RWPE1 (cell line): Measurements from ENCODE around the gene NRG3.

Experiments
- CTCF ChIA-PET: fragments of 350-600 bp; sonication (Branson Sonifier 250); formaldehyde crosslinking; extraction: SDS; loops from one replicate; lab custom pipeline; 2021; lab: Yijun Ruan, JAX
- POLR2A ChIA-PET: fragments of 400-600 bp; formaldehyde crosslinking; extraction: SDS; loops from one replicate; lab custom pipeline; 2020; ENCODE audit warnings: antibody characterized with exemption; ENCODE audit not compliant: low non-redundant PET; lab: Yijun Ruan, JAX
- DNase-seq: peaks from one replicate; pipeline ENCODE4 v3.0.0; 2012; ENCODE audit warnings: low spot score
- H3K27ac ChIP-seq: fragments of 450-650 bp; 2 replicates; pipeline ENCODE4 v1.5.1; 2017
- TF ChIP-seq, protein P1 (sequence below): fragments of 450-650 bp; conservative IDR thresholded peaks from 2 replicates; pipeline ENCODE4 v1.5.1; 2017; ENCODE audit warnings: low read depth, mild to moderate bottlenecking

The NRG3 gene

DNA sequence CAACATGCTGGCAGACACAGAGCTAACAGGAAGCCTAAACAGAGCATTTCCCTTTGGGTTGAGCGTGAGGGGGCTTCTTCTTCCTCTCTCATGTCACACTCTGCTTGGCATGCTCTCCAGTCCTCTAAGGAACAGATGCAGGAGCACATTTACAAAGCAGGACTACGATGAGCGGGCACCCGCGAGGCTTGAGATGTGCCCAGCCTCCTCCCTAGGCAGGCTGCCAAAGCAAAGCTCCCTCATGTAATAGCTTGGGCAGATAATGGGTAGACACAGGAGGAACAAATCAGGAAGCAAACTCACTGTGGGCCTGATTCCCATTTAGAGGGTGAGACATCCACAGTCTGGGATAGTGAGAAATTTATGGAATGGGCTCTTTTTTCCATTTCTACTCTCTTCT lies 519.1 kb downstream of the NRG3 start:
- CTCF ChIA-PET: no interaction called here

DNA sequence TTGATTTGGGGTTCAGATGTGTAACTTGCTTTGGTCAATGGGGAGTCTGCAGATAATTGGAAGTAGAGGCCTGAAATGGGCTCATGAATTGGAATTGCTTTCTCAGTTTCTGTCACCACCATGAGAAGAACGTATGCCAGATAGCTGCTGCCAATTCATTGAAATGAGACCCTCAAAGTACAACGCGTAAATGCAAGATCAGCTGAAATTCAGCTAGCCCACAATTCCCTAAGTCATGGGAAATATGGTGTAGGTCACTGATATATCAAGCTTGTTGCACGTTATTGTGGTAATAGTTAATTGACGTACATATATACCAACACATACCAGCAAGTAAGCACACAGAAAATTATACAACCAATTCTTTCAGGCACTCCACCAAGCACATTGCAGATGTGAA lies 520.0 kb downstream of the NRG3 start:
- ChIA-PET POLR2A (no interaction called here), CTCF (interaction anchor here (0.7 kb wide), 1 partner anchor 37 kb away, joined by 3 read pairs; no protein-coding TSS in a partner anchor)
- TF ChIP-seq, protein P1, sequence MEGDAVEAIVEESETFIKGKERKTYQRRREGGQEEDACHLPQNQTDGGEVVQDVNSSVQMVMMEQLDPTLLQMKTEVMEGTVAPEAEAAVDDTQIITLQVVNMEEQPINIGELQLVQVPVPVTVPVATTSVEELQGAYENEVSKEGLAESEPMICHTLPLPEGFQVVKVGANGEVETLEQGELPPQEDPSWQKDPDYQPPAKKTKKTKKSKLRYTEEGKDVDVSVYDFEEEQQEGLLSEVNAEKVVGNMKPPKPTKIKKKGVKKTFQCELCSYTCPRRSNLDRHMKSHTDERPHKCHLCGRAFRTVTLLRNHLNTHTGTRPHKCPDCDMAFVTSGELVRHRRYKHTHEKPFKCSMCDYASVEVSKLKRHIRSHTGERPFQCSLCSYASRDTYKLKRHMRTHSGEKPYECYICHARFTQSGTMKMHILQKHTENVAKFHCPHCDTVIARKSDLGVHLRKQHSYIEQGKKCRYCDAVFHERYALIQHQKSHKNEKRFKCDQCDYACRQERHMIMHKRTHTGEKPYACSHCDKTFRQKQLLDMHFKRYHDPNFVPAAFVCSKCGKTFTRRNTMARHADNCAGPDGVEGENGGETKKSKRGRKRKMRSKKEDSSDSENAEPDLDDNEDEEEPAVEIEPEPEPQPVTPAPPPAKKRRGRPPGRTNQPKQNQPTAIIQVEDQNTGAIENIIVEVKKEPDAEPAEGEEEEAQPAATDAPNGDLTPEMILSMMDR: no peak
- H3K27ac ChIP-seq: no peak overlapping the region
- DNase-seq: no peak

More for the DNA sequence above, 519.1 kb downstream of the NRG3 start:
- TF ChIP-seq, protein P1: no peak
- H3K27ac ChIP-seq: no peak overlapping the region
- POLR2A ChIA-PET: no interaction called here
- DNase-seq: no peak

DNA sequence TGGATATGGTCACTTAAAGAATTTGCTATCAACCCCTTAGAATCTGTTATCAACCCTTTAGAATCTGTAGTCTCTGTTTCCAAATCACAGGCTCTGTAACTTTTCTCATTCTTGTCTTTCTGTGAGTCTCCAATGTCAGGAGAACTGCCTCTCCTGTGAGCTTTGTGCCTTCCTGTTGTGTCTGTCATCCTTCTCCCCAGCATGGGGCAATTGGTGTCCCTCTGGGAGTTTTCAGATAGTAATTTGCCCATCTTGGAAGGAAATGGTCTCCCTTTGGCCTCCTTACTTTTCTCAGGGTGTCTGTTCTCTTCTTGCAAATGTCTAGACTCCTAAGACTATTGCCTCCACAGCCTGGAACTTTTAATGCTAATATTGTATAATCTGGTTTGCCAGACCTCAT lies 521.9 kb downstream of the NRG3 start:
- ChIA-PET CTCF (interaction anchor here (0.7 kb wide), 1 partner anchor 1475 kb away, joined by 4 read pairs; no protein-coding TSS in a partner anchor), POLR2A (no interaction called here)
- TF ChIP-seq, protein P1: no peak
- no peak for DNase-seq
- no peak overlapping the region for H3K27ac ChIP-seq

DNA sequence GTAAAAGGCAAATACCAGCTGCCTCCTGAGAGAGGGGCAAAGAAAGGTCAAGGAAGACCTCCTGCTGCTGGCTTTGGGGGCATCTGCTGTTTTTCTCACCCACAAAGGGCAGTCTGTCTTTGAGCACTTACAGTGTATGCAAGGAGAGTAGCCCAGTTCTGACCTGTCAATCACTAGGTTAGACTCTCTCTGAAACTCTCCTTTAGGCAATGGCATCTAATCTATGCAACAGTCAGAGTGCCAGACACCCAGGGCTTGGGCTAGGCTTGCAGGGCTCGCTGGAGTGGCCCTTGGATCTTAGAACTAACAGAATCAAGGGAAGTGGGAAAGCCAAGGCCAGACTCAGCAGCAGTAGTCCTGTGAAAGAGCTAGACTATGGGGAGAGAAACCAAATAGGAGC lies 522.9 kb downstream of the NRG3 start:
- DNase-seq: no peak
- H3K27ac ChIP-seq: no peak overlapping the region
- ChIA-PET CTCF (no interaction called here), POLR2A (no interaction called here)
- TF ChIP-seq, protein P1: no peak

DNA sequence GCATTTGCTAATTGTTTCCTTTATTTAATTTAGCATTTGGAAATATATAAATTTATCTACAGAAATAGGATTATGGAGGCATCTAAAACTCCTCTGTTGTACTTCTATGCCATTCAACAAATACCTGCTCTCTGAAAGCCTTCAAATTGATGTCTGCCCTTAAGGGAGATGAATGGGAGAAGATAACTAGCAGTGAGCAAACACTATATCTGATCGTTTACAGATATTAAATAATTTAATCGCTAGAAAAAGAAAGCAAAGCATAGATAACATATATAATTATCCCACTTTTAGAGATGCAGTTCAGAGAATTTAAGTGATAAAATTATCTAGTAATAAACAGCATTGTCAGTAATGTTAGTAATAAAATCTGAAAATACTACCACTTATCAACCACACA lies 524.9 kb downstream of the NRG3 start:
- no peak for DNase-seq
- H3K27ac ChIP-seq: no peak overlapping the region
- CTCF ChIA-PET: no interaction called here
- POLR2A ChIA-PET: no interaction called here
- TF ChIP-seq, protein P1: no peak

DNA sequence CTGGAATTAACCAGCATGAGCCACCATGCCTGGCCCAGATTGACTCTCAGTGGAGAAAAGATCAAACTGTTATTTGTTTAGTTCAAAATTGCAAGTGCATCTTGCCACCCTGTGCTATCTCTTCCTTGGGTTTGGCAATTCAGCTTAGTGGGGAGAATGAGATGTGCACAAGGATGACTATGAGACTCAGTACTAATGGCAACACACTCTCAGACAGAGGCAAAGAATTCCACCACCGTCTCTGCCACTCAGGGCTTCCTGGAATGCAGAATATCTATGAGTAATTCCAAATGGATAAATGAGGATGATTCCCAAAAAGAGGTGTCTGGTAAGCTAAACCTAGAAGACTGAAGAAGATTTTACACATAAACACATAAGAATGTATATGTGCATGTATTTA lies 525.8 kb downstream of the NRG3 start:
- CTCF ChIA-PET: interaction anchor here (0.8 kb wide), 1 partner anchor 10 kb away, joined by 4 read pairs; no protein-coding TSS in a partner anchor
- H3K27ac ChIP-seq: no peak overlapping the region
- POLR2A ChIA-PET: no interaction called here
- no peak for DNase-seq
- TF ChIP-seq, protein P1: no peak

DNA sequence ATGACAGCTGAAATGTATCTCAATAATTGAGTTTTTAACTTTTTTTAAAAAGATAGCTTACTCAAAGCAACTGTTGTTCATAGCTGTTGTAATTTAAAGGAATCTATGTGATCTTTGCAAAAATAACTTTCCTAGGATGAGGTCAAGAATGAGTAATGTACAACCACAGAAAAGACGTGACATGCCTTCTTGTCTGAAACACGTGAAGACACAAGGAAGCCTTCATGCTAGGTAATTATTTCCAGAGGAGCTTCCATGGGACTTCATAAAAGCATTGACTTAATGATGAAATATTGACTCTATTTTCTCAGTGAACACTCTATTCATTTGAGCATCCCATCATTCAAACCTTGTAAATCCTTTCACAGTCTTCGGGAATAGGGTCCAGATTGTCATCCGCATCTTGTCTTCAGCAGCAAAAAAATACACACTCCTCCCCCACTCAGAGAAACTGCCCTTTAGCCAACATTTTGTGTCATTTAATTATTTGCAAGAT lies 528.0 kb downstream of the NRG3 start:
- DNase-seq: no peak
- no peak overlapping the region for H3K27ac ChIP-seq
- ChIA-PET POLR2A (no interaction called here), CTCF (no interaction called here)
- TF ChIP-seq, protein P1: no peak
